Uterus (tissue), 2 donors: ENCODE measurements around the gene DSG2.

Experiments used
- CTCF ChIP-seq, 4 experiments: fragments of 200-600 bp in 2 of 4; fragments of 450-650 bp in 2 of 4; sonication (generic) in 2 of 4; IDR thresholded peaks; one replicate each; pipeline ENCODE4 v1.5.1; 2016 to 2019; ENCODE audit warnings: antibody characterized with exemption in 4 of 4, mild to moderate bottlenecking in 2 of 4, moderate library complexity in 1 of 4
- POLR2A ChIP-seq, 2 donors: fragments of 450-650 bp; IDR thresholded peaks; one replicate each; pipeline ENCODE4 v1.6.1; 2016; ENCODE audit warnings: antibody characterized with exemption in 2 of 2, mild to moderate bottlenecking in 1 of 2, moderate library complexity in 1 of 2

- TF ChIP-seq CTCF (IDR thresholded peaks at IDR 0.05) (no peak), POLR2A (IDR thresholded peaks at IDR 0.05) (no peak)
Measured at GRCh38 chr18:31562726-31563125, 64.7 kb downstream of the DSG2 start.
